ENCODE measurements around the gene DIP2C.

The DIP2C gene

GRCh38 chr10:553233-553632 lies 136.2 kb downstream of the DIP2C start:
- no peak for DNase-seq (ENCODE audit: low read depth)

- no peak for DNase-seq (ENCODE audit: low read depth)
Observed at GRCh38 chr10:552679-553078, 136.8 kb downstream of the DIP2C start.

GRCh38 chr10:551373-552252 lies 137.9 kb downstream of the DIP2C start:
- DNase-seq (ENCODE audit: low read depth): no peak

GRCh38 chr10:550665-551372 lies 138.6 kb downstream of the DIP2C start:
- no peak for DNase-seq (ENCODE audit: low read depth)

- no peak for DNase-seq (ENCODE audit: low read depth)
Observed at GRCh38 chr10:549391-549790, 140.1 kb downstream of the DIP2C start.

- no peak for DNase-seq (ENCODE audit: low read depth)
Observed at GRCh38 chr10:548238-548901, 141.1 kb downstream of the DIP2C start.

GRCh38 chr10:547591-548081 lies 141.8 kb downstream of the DIP2C start:
- DNase-seq (ENCODE audit: low read depth): no peak

- DNase-seq (ENCODE audit: low read depth): no peak
Observed at GRCh38 chr10:546971-547590, 142.4 kb downstream of the DIP2C start.

GRCh38 chr10:546451-546850 lies 143.0 kb downstream of the DIP2C start:
- no peak for DNase-seq (ENCODE audit: low read depth)

- no peak for DNase-seq (ENCODE audit: low read depth)
Observed at GRCh38 chr10:543862-544822, 145.3 kb downstream of the DIP2C start.

- DNase-seq (ENCODE audit: low read depth): no peak
Observed at GRCh38 chr10:543131-543530, 146.3 kb downstream of the DIP2C start.

- no peak for DNase-seq (ENCODE audit: low read depth)
Observed at GRCh38 chr10:541750-542371, 147.6 kb downstream of the DIP2C start.

GRCh38 chr10:541041-541440 lies 148.4 kb downstream of the DIP2C start:
- no peak for DNase-seq (ENCODE audit: low read depth)

GRCh38 chr10:538895-539294 lies 150.6 kb downstream of the DIP2C start:
- no peak for DNase-seq (ENCODE audit: low read depth)

GRCh38 chr10:536935-537334 lies 152.5 kb downstream of the DIP2C start:
- DNase-seq (ENCODE audit: low read depth): no peak

GRCh38 chr10:536371-536925 lies 153.0 kb downstream of the DIP2C start:
- DNase-seq (ENCODE audit: low read depth): no peak

GRCh38 chr10:535952-536351 lies 153.5 kb downstream of the DIP2C start:
- no peak for DNase-seq (ENCODE audit: low read depth)

- DNase-seq (ENCODE audit: low read depth): no peak
Observed at GRCh38 chr10:535051-535450, 154.4 kb downstream of the DIP2C start.

- no peak for DNase-seq (ENCODE audit: low read depth)
Observed at GRCh38 chr10:534047-534566, 155.4 kb downstream of the DIP2C start.

GRCh38 chr10:533611-534010 lies 155.9 kb downstream of the DIP2C start:
- no peak for DNase-seq (ENCODE audit: low read depth)

Measured in stimulated activated CD8-positive, alpha-beta memory T cell treated with anti-CD3 and anti-CD28 coated beads, Interleukin-12 subunit alpha, Interleukin-12 subunit beta, amount 100 ng/mL, for 1 hour (primary cell).